ENCODE results near the gene KCNK10.

Gene KCNK10

GRCh38 chr14:88270776-88271175 is 52.3 kb downstream of the KCNK10 start (continued):
- TF ChIP-seq ZNF514 (tag by site-specific recombination; IDR thresholded peaks at IDR 0.05) (no peak), ZNF701 (tag by site-specific recombination; IDR thresholded peaks at IDR 0.05) (no peak), ZNF416 (tag by site-specific recombination; IDR thresholded peaks at IDR 0.05) (no peak), TRIM28 (IDR thresholded peaks at IDR 0.05; ENCODE audit: borderline replicate concordance, low read length) (no peak), ZNF792 (tag by site-specific recombination; IDR thresholded peaks at IDR 0.05) (no peak)

- CTCF ChIA-PET = no interaction called here
- Histone ChIP-seq H3K4me3 (ENCODE audit: low read depth, low read length) (no peak overlapping the region), H3K36me3 (ENCODE audit: control insufficient read depth in 2 of 2, insufficient read depth in 1 of 2, low read length in 2 of 2) (no peaks in the 10 kb centered on the region), H3K9me3 (ENCODE audit: control insufficient read depth, insufficient read depth, low read depth, low read length) (no peaks in the 10 kb centered on the region), H3K4me1 (ENCODE audit: control insufficient read depth, insufficient read depth, low read length) (no peaks in the 10 kb centered on the region), H3K27ac (ENCODE audit: extremely low read depth, low read depth, low read length) (no peak overlapping the region)
- no peak for TF ChIP-seq ZBTB26 (tag by site-specific recombination; optimal IDR thresholded peaks at IDR 0.05)
- TF ChIP-seq ZNF248 (tag by site-specific recombination; IDR thresholded peaks at IDR 0.05) = no peak
- TF ChIP-seq ZNF518A (tag by site-specific recombination; conservative IDR thresholded peaks at IDR 0.05; ENCODE audit: low read depth) = no peak
- TF ChIP-seq TSHZ1 (tag by site-specific recombination; IDR thresholded peaks at IDR 0.05; ENCODE audit: borderline replicate concordance) = no peak
- TF ChIP-seq ZNF132 (tag by site-specific recombination; IDR thresholded peaks at IDR 0.05; ENCODE audit: borderline replicate concordance) = no peak
- no peak for TF ChIP-seq ZNF645 (tag by site-specific recombination; IDR thresholded peaks at IDR 0.05)
- TF ChIP-seq HOXA7 (CRISPR knock-in tag; IDR thresholded peaks at IDR 0.05; ENCODE audit: borderline replicate concordance) = no peak
- no peak for TF ChIP-seq PRDM1 (tag by site-specific recombination; IDR thresholded peaks at IDR 0.05)
- no peak for TF ChIP-seq ZNF623 (tag by site-specific recombination; IDR thresholded peaks at IDR 0.05)
- no peak for TF ChIP-seq FEZF1 (tag by site-specific recombination; IDR thresholded peaks at IDR 0.05)
- no peak for TF ChIP-seq ZNF701 (tag by site-specific recombination; IDR thresholded peaks at IDR 0.05)
- no peak for TF ChIP-seq ZNF366 (tag by site-specific recombination; conservative IDR thresholded peaks at IDR 0.05)
- TF ChIP-seq ZNF211 (tag by site-specific recombination; IDR thresholded peaks at IDR 0.05; ENCODE audit: low read depth) = no peak
- TF ChIP-seq ZNF660 (tag by site-specific recombination; IDR thresholded peaks at IDR 0.05) = no peak
- TF ChIP-seq GLI2 (tag by site-specific recombination; IDR thresholded peaks at IDR 0.05; ENCODE audit: borderline replicate concordance, low read depth) = no peak
- TF ChIP-seq BCL6B (tag by site-specific recombination; IDR thresholded peaks at IDR 0.05) = no peak
- no peak for TF ChIP-seq ZNF670 (tag by site-specific recombination; IDR thresholded peaks at IDR 0.05; ENCODE audit: low read depth)
- POLR2A ChIA-PET = no interaction called here
These were observed 53.2 kb downstream of the KCNK10 start for GRCh38 chr14:88269806-88270420.

Measured in HEK293 (cell line).